PC-3 (cell line): Measurements from ENCODE around the gene FOLR2. TPM values are rescaled to one million over a fixed set of nuclear protein-coding genes. Genes with fewer than 3 reads are reported as not detected.

ENCODE experiments used
- ATAC-seq: fragments of 200-7000 bp; cut with Tn5 transposase; 2 replicates; pipeline ENCODE4 v1.9.1; 2020; ENCODE audit warnings: mild to moderate bottlenecking, moderate library complexity
- BruUV-seq: library from RNA; stranded (reverse); fragments of 400-500 nt; replicated peaks from 2 replicates; lab custom pipeline; 2021; lab: Mats Ljungman, UMichigan
- CTCF ChIA-PET: fragments of 300-600 bp; sonication (Branson Sonifier 250); formaldehyde crosslinking; loops from one replicate; lab custom pipeline; 2022; ENCODE audit warnings: antibody characterized with exemption; lab: Charles Lee
- POLR2A ChIA-PET: fragments of 300-600 bp; sonication (Branson Sonifier 250); formaldehyde crosslinking; loops from one replicate; lab custom pipeline; 2022; ENCODE audit warnings: antibody characterized with exemption; ENCODE audit not compliant: unreplicated experiment; lab: Charles Lee
- DNase-seq: peaks from one replicate; pipeline ENCODE4 v3.0.0-alpha.2; 2015
- H2AFZ ChIP-seq: fragments of 300-600 bp; sonication (generic); 2 replicates; pipeline ENCODE4 v1.6.0; 2016; ENCODE audit warnings: antibody characterized with exemption, low read length
- H3F3A ChIP-seq: fragments of 300-600 bp; sonication (generic); one replicate; pipeline ENCODE4 v1.6.0; 2017; ENCODE audit warnings: antibody characterized with exemption, low read length, control low read depth, mild to moderate bottlenecking; ENCODE audit not compliant: unreplicated experiment
- H3K27ac ChIP-seq: fragments of 300-600 bp; sonication (generic); 2 replicates; pipeline ENCODE4 v1.5.1; 2016; ENCODE audit warnings: mild to moderate bottlenecking, low read length
- H3K27me3 ChIP-seq: fragments of 300-600 bp; sonication (generic); 2 replicates; pipeline ENCODE4 v1.6.1; 2016; ENCODE audit warnings: low read length, mixed read lengths
- H3K36me3 ChIP-seq: fragments of 300-600 bp; sonication (generic); 2 replicates; pipeline ENCODE4 v1.6.1; 2016; ENCODE audit warnings: low read depth, mixed run types, low read length, mixed read lengths
- H3K4me1 ChIP-seq: fragments of 300-600 bp; sonication (generic); 2 replicates; pipeline ENCODE4 v1.5.1; 2016; ENCODE audit warnings: low read length; ENCODE audit not compliant: insufficient read depth
- H3K4me2 ChIP-seq: fragments of 300-600 bp; sonication (generic); 2 replicates; pipeline ENCODE4 v1.6.0; 2016; ENCODE audit warnings: low read length
- H3K4me3 ChIP-seq: fragments of 300-600 bp; sonication (generic); 2 replicates; pipeline ENCODE4 v1.5.1; 2016; ENCODE audit warnings: mild to moderate bottlenecking, low read length, mixed read lengths
- H3K79me2 ChIP-seq: fragments of 300-600 bp; sonication (generic); 2 replicates; pipeline ENCODE4 v1.6.1; 2017; ENCODE audit warnings: low read length, mixed read lengths
- H3K9ac ChIP-seq: fragments of 300-600 bp; sonication (generic); 2 replicates; pipeline ENCODE4 v1.6.0; 2016; ENCODE audit warnings: mild to moderate bottlenecking, low read length
- H3K9me2 ChIP-seq: fragments of 300-600 bp; sonication (generic); replicated peaks from 2 replicates; pipeline ENCODE4 v1.6.1; 2016; ENCODE audit warnings: mixed run types, low read length, mixed read lengths
- H3K9me3 ChIP-seq: fragments of 300-600 bp; sonication (generic); 2 replicates; pipeline ENCODE4 v1.6.1; 2016; ENCODE audit warnings: low read length, mixed read lengths
- H4K20me1 ChIP-seq: fragments of 300-600 bp; sonication (generic); 2 replicates; pipeline ENCODE4 v1.6.1; 2016; ENCODE audit warnings: low read length, mixed read lengths
- EZH2 ChIP-seq: fragments of 300-600 bp; sonication (generic); IDR thresholded peaks from one replicate; pipeline ENCODE4 v1.6.1; 2017; ENCODE audit warnings: antibody characterized with exemption, mild to moderate bottlenecking, low read length; ENCODE audit not compliant: unreplicated experiment
- EZH2phosphoT487 ChIP-seq: fragments of 300-600 bp; sonication (generic); IDR thresholded peaks from 2 replicates; pipeline ENCODE4 v1.6.1; 2018; ENCODE audit warnings: mild to moderate bottlenecking, antibody characterized with exemption, low read length, borderline replicate concordance
- intact Hi-C: fragments of 100-400 bp; cut with micrococcal nuclease; formaldehyde crosslinking; loops from 2 replicates; pipeline ENCODE4 v1.9.0; 2023
- total RNA-seq: library from RNA; depleted of rRNA; stranded (reverse); fragments of >200 nt; gene quantifications from 2 replicates; pipeline ENCODE4 v1.2.3, GENCODE V29; 2014
- TF ChIP-seq, protein P1 (sequence below): fragments of 300-600 bp; sonication (generic); conservative IDR thresholded peaks from 2 replicates; pipeline ENCODE4 v1.5.1; 2017; ENCODE audit warnings: antibody characterized with exemption, low read depth, mild to moderate bottlenecking, low read length

FOLR2 gene
- total RNA-seq, 1 experiment from 2014 or later = not detected

DNA sequence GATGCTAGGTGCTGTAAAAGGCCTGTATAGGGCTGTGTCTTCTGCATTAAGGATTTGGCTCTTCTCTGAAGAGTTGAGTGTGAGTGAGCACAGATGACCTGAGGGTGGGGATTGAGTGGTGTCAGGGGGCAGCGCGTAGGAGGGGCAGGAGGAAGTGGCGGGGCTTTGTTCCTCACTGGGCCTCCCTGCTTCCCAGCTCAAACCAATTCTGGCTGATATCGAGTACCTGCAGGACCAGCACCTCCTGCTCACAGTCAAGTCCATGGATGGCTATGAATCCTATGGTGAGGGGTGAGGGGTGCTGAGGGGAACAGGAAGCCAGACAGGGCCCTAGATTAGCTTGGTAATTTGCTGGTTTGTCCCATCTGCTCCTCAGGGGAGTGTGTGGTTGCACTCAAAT, 18.3 kb downstream of the FOLR2 start:
- no peak overlapping the region for H3K9ac ChIP-seq
- peaks cover 5% of the 10 kb centered on the region for H3K4me1 ChIP-seq
- no peaks in the 10 kb centered on the region for H3K9me3 ChIP-seq
- peaks cover 8% of the 10 kb centered on the region for H3F3A ChIP-seq
- H2AFZ ChIP-seq = no peak overlapping the region
- no peak for DNase-seq
- no peaks in the 10 kb centered on the region for H4K20me1 ChIP-seq
- CTCF ChIA-PET = interaction anchor here (0.6 kb wide), 1 partner anchor 75 kb away, joined by 8 read pairs; no protein-coding TSS in a partner anchor
- no peaks in the 10 kb centered on the region for H3K79me2 ChIP-seq
- H3K27me3 ChIP-seq = 0 out of 2 replicates have a peak, but pooled peaks cover under 1% of the 10 kb centered on the region
- no peak overlapping the region for H3K4me3 ChIP-seq
- H3K9me2 ChIP-seq = no peaks in the 10 kb centered on the region
- BruUV-seq = no TSS peak
- TF ChIP-seq EZH2 = no peak
- TF ChIP-seq EZH2phosphoT487 = no peak
- TF ChIP-seq, protein P1, sequence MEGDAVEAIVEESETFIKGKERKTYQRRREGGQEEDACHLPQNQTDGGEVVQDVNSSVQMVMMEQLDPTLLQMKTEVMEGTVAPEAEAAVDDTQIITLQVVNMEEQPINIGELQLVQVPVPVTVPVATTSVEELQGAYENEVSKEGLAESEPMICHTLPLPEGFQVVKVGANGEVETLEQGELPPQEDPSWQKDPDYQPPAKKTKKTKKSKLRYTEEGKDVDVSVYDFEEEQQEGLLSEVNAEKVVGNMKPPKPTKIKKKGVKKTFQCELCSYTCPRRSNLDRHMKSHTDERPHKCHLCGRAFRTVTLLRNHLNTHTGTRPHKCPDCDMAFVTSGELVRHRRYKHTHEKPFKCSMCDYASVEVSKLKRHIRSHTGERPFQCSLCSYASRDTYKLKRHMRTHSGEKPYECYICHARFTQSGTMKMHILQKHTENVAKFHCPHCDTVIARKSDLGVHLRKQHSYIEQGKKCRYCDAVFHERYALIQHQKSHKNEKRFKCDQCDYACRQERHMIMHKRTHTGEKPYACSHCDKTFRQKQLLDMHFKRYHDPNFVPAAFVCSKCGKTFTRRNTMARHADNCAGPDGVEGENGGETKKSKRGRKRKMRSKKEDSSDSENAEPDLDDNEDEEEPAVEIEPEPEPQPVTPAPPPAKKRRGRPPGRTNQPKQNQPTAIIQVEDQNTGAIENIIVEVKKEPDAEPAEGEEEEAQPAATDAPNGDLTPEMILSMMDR = no peak
- no peak overlapping the region for H3K4me2 ChIP-seq
- intact Hi-C loops = no loop called here
- no peak for ATAC-seq
- no peak overlapping the region for H3K27ac ChIP-seq
- peaks cover 44% of the 10 kb centered on the region for H3K36me3 ChIP-seq
- POLR2A ChIA-PET = interaction anchor here (0.7 to 0.9 kb wide), 2 partner anchors 9 to 95 kb away, joined by 7 read pairs; no protein-coding TSS in a partner anchor

DNA sequence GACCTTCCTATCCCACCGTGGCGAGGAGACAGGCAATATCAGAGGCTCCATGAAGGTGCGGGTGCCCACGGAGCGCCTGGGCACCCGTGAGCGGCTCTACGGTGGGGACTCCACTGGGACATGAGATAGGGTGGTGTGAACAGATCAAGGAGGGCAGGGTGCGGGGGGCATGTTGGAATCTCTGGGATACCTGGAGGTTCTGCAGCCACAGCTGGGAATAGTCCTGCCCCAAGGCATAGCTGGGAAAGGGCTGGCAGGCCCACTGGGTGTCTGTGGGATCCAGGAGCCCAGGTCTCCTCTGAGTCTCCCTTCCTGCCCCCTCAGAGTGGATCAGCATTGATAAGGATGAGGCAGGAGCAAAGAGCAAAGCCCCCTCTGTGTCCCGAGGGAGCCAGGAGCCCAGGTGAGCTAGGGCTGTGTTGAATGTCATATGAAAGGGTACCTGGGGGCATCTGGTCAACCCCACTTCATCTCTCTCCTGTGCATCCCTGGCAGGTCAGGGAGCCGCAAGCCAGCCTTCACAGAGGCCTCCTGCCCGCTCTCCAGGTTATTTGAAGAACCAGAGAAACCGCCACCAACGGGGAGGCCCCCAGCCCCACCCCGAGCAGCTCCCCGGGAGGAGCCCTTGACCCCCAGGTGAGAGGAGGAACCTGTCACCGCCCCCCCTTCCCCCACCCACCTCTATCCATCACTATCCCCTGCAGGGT, 18.9 kb downstream of the FOLR2 start:
- ATAC-seq (no peak), DNase-seq (no peak)
- H3K9me2 ChIP-seq = no peaks in the 10 kb centered on the region
- intact Hi-C loops = no loop called here
- no peaks in the 10 kb centered on the region for H4K20me1 ChIP-seq
- no peak overlapping the region for H3K27ac ChIP-seq
- no peak overlapping the region for H3K9ac ChIP-seq
- H3K36me3 ChIP-seq = peaks cover 38% of the 10 kb centered on the region
- H2AFZ ChIP-seq = no peak overlapping the region
- no peak overlapping the region for H3K4me3 ChIP-seq
- H3K4me1 ChIP-seq = peaks cover 9% of the 10 kb centered on the region
- CTCF ChIA-PET = interaction anchor here (0.6 kb wide), 1 partner anchor 63 kb away, joined by 3 read pairs; no protein-coding TSS in a partner anchor
- H3K9me3 ChIP-seq = no peaks in the 10 kb centered on the region
- H3K79me2 ChIP-seq = no peaks in the 10 kb centered on the region
- TF ChIP-seq EZH2phosphoT487 (no peak), EZH2 (no peak)
- TF ChIP-seq, protein P1 = no peak
- no peak overlapping the region for H3K4me2 ChIP-seq
- peaks cover 8% of the 10 kb centered on the region for H3F3A ChIP-seq
- peaks cover 5% of the 10 kb centered on the region; the same call in 1 of the 2 replicates for H3K27me3 ChIP-seq
- POLR2A ChIA-PET = interaction anchor here (0.9 kb wide), 1 partner anchor 96 kb away, joined by 7 read pairs; no protein-coding TSS in a partner anchor
- BruUV-seq = no TSS peak
